ENCODE measurements around the gene TAOK1.

GRCh38 chr17:29575511-29576213 lies 185.5 kb downstream of the TAOK1 start:
- TF ChIP-seq CTCF (IDR thresholded peaks at IDR 0.05) (no peak), POLR2A (IDR thresholded peaks at IDR 0.05) (no peak)

All from uterus (tissue), 2 donors.